NCI-H1694 treated with DMSO at 0.1 percent for 48 hours (cell line): ENCODE data around the gene PREX1.

ENCODE experiments used
- DNase-seq: peaks from one replicate; lab custom pipeline; 2025; lab: John Stamatoyannopoulos, UW

Gene PREX1

GRCh38 chr20:48623176-48623905 lies 204.5 kb downstream of the PREX1 start:
- no peak for DNase-seq

- DNase-seq, result no peak
Measured at GRCh38 chr20:48622421-48622820, 205.4 kb downstream of the PREX1 start.

- no peak for DNase-seq
Measured at GRCh38 chr20:48621376-48622078, 206.3 kb downstream of the PREX1 start.

GRCh38 chr20:48620507-48621375 lies 207.1 kb downstream of the PREX1 start:
- peak; percentile 88 for DNase-seq

GRCh38 chr20:48620154-48620506 lies 207.7 kb downstream of the PREX1 start:
- no peak for DNase-seq

- DNase-seq, result peak; percentile 74
Measured at GRCh38 chr20:48619126-48620101, 208.4 kb downstream of the PREX1 start.

- DNase-seq, result no peak
Measured at GRCh38 chr20:48618631-48619030, 209.2 kb downstream of the PREX1 start.

- DNase-seq, result no peak
Measured at GRCh38 chr20:48618052-48618451, 209.7 kb downstream of the PREX1 start.

GRCh38 chr20:48617481-48617880 lies 210.3 kb downstream of the PREX1 start:
- DNase-seq, result no peak

- DNase-seq, result no peak
Measured at GRCh38 chr20:48616481-48616880, 211.3 kb downstream of the PREX1 start.

GRCh38 chr20:48615871-48616270 lies 211.9 kb downstream of the PREX1 start:
- no peak for DNase-seq

GRCh38 chr20:48614593-48615274 lies 213.1 kb downstream of the PREX1 start:
- no peak for DNase-seq

GRCh38 chr20:48613926-48614325 lies 213.9 kb downstream of the PREX1 start:
- DNase-seq, result no peak

- DNase-seq, result no peak
Measured at GRCh38 chr20:48612335-48612734, 215.5 kb downstream of the PREX1 start.

- no peak for DNase-seq
Measured at GRCh38 chr20:48610996-48611395, 216.8 kb downstream of the PREX1 start.

- DNase-seq, result no peak
Measured at GRCh38 chr20:48609491-48609978, 218.3 kb downstream of the PREX1 start.

GRCh38 chr20:48608756-48609155 lies 219.0 kb downstream of the PREX1 start:
- DNase-seq, result no peak

GRCh38 chr20:48607544-48607865 lies 220.3 kb downstream of the PREX1 start:
- no peak for DNase-seq

- no peak for DNase-seq
Measured at GRCh38 chr20:48606841-48607543, 220.8 kb downstream of the PREX1 start.

- DNase-seq, result no peak
Measured at GRCh38 chr20:48606172-48606840, 221.5 kb downstream of the PREX1 start.
